Calu3 (cell line): ENCODE results near the gene MAN1A2. TPM values are rescaled to one million over a fixed set of nuclear protein-coding genes. Genes with fewer than 3 reads are reported as not detected.

ENCODE experiments used
- BruUV-seq: library from RNA; stranded (reverse); fragments of 400-500 nt; replicated peaks from 2 replicates; lab custom pipeline; 2021; lab: Mats Ljungman, UMichigan
- CTCF ChIA-PET: fragments of 300-600 bp; sonication (Branson Sonifier 250); formaldehyde crosslinking; loops from one replicate; lab custom pipeline; 2022; ENCODE audit warnings: antibody characterized with exemption; lab: Charles Lee
- DNase-seq: peaks from one replicate; pipeline ENCODE4 v3.0.0; 2022
- H3K27ac Mint-ChIP-seq: one replicate; pipeline ENCODE4 v1.8.0; 2022; ENCODE audit warnings: mixed read lengths; ENCODE audit not compliant: unreplicated experiment
- H3K27me3 Mint-ChIP-seq: one replicate; pipeline ENCODE4 v1.8.0; 2022; ENCODE audit warnings: mixed read lengths; ENCODE audit not compliant: unreplicated experiment
- H3K36me3 Mint-ChIP-seq: one replicate; pipeline ENCODE4 v1.8.0; 2022; ENCODE audit warnings: mild to moderate bottlenecking, moderate library complexity, mixed read lengths; ENCODE audit not compliant: insufficient read depth, unreplicated experiment
- H3K4me1 Mint-ChIP-seq: one replicate; pipeline ENCODE4 v1.8.0; 2022; ENCODE audit warnings: mild to moderate bottlenecking, low read depth, mixed read lengths; ENCODE audit not compliant: unreplicated experiment
- H3K4me3 Mint-ChIP-seq: one replicate; pipeline ENCODE4 v1.8.0; 2022; ENCODE audit warnings: mild to moderate bottlenecking, low read depth, moderate library complexity, mixed read lengths; ENCODE audit not compliant: unreplicated experiment
- H3K9me3 Mint-ChIP-seq: one replicate; pipeline ENCODE4 v1.8.0; 2022; ENCODE audit warnings: low read depth, mixed read lengths; ENCODE audit not compliant: unreplicated experiment
- intact Hi-C: fragments of 100-400 bp; cut with micrococcal nuclease; formaldehyde crosslinking; loops from one replicate; pipeline ENCODE4 v1.10.0; 2022; ENCODE audit not compliant: unreplicated experiment
- total RNA-seq: library from RNA; stranded (reverse); gene quantifications from 2 replicates; pipeline ENCODE4 v1.2.3, GENCODE V29; 2022
- TF ChIP-seq, protein P1 (sequence below): fragments of 200-600 bp; IDR thresholded peaks from one replicate; pipeline ENCODE4 v1.8.0; 2022; ENCODE audit warnings: antibody characterized with exemption; ENCODE audit not compliant: unreplicated experiment

The MAN1A2 gene
- total RNA-seq, 1 experiment from 2014 or later = 28.2 TPM

DNA sequence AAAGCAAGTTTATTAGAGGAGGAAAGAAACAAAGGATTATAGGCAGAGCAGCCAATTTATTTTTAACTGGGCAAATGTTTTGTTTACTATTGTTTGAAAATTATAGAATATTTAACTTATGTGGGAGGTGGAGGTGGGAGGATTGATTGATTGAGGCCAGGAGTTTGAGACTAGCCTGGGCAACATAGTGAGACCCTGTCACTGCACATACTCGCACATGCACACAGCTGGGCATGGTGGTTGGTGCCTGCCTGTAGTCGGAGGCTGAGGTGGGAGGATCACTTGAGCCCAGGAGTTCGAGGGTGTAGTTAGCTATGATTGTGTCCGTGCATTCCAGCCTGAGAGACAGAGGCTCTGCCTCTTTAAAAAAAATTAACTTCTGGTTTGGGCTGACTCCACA is 6.7 kb downstream of the MAN1A2 start:
- no peak for DNase-seq
- Mint-ChIP-seq H3K27ac (no peak overlapping the region), H3K4me3 (no peak overlapping the region), H3K9me3 (no peaks in the 10 kb centered on the region), H3K4me1 (peaks cover 18% of the 10 kb centered on the region), H3K27me3 (no peaks in the 10 kb centered on the region), H3K36me3 (peaks cover 3% of the 10 kb centered on the region)
- intact Hi-C loops = loop anchor here (10.0 kb wide), 1 partner anchor 121 kb away; no protein-coding TSS in a partner anchor
- TF ChIP-seq, protein P1, sequence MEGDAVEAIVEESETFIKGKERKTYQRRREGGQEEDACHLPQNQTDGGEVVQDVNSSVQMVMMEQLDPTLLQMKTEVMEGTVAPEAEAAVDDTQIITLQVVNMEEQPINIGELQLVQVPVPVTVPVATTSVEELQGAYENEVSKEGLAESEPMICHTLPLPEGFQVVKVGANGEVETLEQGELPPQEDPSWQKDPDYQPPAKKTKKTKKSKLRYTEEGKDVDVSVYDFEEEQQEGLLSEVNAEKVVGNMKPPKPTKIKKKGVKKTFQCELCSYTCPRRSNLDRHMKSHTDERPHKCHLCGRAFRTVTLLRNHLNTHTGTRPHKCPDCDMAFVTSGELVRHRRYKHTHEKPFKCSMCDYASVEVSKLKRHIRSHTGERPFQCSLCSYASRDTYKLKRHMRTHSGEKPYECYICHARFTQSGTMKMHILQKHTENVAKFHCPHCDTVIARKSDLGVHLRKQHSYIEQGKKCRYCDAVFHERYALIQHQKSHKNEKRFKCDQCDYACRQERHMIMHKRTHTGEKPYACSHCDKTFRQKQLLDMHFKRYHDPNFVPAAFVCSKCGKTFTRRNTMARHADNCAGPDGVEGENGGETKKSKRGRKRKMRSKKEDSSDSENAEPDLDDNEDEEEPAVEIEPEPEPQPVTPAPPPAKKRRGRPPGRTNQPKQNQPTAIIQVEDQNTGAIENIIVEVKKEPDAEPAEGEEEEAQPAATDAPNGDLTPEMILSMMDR = no peak
- CTCF ChIA-PET = no interaction called here
- BruUV-seq = no TSS peak

DNA sequence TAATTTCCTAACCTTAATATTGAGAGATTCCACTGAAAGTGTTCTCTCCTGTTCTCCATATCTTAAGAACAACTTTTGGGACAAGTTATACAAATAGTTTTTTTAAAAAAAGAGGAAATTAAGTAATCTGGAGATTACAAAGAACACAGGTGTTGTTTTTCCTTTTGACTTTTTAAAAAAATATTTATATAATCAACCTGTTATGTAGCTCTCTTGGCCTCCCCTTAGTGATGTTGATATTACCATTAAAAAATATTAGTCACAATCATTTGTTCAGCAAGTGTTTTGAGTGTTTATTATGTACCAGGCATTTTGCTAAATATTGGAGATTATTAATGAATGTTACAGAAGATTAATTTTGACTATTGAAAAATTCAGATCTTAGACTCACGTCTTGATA is 8.1 kb downstream of the MAN1A2 start:
- no peak for DNase-seq
- intact Hi-C loops = loop anchor here (10.0 kb wide), 1 partner anchor 119 kb away; no protein-coding TSS in a partner anchor
- Mint-ChIP-seq H3K4me3 (no peak overlapping the region), H3K4me1 (peaks cover 18% of the 10 kb centered on the region), H3K9me3 (no peaks in the 10 kb centered on the region), H3K27me3 (no peaks in the 10 kb centered on the region), H3K36me3 (no peaks in the 10 kb centered on the region), H3K27ac (no peak overlapping the region)
- CTCF ChIA-PET = no interaction called here
- TF ChIP-seq, protein P1 = no peak
- BruUV-seq = no TSS peak

DNA sequence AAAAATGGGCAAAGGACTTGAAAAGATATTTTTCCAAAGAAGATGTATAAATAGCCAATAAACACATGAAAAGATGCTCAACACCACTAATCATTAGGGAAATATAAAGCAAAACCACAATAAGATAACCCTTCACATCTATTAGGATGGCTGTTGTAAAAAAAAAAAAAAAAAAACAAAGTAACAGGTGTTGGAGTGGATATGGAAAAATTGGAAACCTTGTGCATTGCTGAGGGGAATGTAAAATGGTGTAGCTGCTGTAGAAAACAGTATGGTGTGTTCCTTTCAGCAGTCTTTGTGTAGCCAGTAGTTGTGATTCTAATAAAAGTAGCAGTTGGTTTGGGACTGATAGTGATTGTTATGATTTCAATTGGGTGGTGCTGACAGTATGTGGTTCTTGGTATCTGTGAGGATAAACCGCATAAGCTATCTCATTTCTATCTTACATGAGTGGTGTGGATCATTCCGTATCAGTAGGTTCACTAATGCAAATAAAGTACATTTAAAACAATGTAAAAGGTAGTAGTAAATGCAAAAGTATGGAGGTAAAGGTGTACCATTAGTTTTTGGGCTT is 19.9 kb downstream of the MAN1A2 start:
- Mint-ChIP-seq H3K27me3 (no peaks in the 10 kb centered on the region), H3K36me3 (no peaks in the 10 kb centered on the region), H3K27ac (no peak overlapping the region), H3K9me3 (peaks cover 4% of the 10 kb centered on the region), H3K4me1 (peaks cover 6% of the 10 kb centered on the region), H3K4me3 (no peak overlapping the region)
- intact Hi-C loops = no loop called here
- CTCF ChIA-PET = no interaction called here
- DNase-seq = no peak
- no TSS peak for BruUV-seq
- TF ChIP-seq, protein P1 = no peak

DNA sequence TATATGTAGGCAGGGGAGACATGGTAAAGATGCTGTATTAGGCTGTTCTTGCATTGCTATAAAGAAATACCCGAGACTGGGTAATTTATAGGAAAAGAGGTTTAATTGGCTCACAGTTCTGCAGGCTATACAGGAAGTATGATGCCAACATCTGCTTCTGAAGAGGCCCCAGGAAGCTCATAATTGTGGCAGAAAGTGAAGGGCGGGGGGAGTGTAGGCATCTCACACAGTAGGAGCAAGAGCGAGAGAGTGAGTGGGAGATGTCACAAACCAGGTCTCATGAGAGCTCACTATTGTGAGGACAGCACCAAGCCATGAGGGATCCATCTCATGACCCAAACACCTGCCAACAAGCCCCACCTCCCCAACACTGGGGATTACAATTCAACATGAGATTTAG is 21.1 kb downstream of the MAN1A2 start:
- H3K27me3 Mint-ChIP-seq = no peaks in the 10 kb centered on the region
- CTCF ChIA-PET = no interaction called here
- intact Hi-C loops = no loop called here
- peaks cover 10% of the 10 kb centered on the region for H3K4me1 Mint-ChIP-seq
- no peaks in the 10 kb centered on the region for H3K36me3 Mint-ChIP-seq
- DNase-seq = no peak
- TF ChIP-seq, protein P1 = no peak
- H3K27ac Mint-ChIP-seq = no peak overlapping the region
- H3K4me3 Mint-ChIP-seq = no peak overlapping the region
- no peaks in the 10 kb centered on the region for H3K9me3 Mint-ChIP-seq
- BruUV-seq = no TSS peak
